Measurements from ENCODE around the gene KLHL4.
"Not testable (repeated sequence)": the region's sequence is repeated elsewhere in the genome, so short reads cannot be mapped to it uniquely, and the experiment has no call there.

Gene KLHL4

DNA sequence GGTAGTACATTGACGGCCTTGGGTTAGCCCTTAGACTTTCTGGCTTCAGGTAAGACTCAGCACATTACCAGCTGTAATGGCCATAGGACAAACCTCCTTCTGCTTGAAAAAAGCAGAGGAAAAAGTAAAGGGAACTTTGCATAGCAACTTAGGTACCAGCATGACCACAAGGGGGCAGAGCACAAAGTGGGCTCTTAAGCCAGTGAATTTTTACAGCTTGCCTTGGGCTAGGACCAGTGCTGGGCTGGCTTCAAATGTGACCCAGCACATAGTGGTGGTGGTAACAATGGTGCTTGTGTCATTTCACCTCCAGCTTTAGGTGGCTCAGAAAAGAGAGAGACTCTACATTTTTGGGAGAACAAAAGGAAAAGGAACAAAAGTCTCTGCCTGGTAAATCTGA, 66.1 kb downstream of the KLHL4 start:
- H3K36me3 ChIP-seq (ENCODE audit: insufficient read depth, insufficient read length, low read length): no peaks in the 10 kb centered on the region
- H3K9ac ChIP-seq (ENCODE audit: insufficient read length, low read depth): no peak overlapping the region
- peak; percentile 46 for DNase-seq (ENCODE audit: low read depth, low spot score)
- no peak for TF ChIP-seq SUZ12 (IDR thresholded peaks at IDR 0.05; ENCODE audit: extremely low read depth, insufficient read depth, insufficient read length)
- no peak for TF ChIP-seq YY1 (IDR thresholded peaks at IDR 0.05; ENCODE audit: insufficient read depth, insufficient read length)
- TF ChIP-seq ZNF274 (IDR thresholded peaks at IDR 0.05; ENCODE audit: low read depth, low read length): no peak
- H3K9me3 ChIP-seq (ENCODE audit: insufficient read depth, low read length): no peaks in the 10 kb centered on the region
- H3K27me3 ChIP-seq (ENCODE audit: insufficient read depth, insufficient read length): no peaks in the 10 kb centered on the region
- H3K4me1 ChIP-seq (ENCODE audit: insufficient read depth, insufficient read length): no peaks in the 10 kb centered on the region
- H3K4me3 ChIP-seq (ENCODE audit: insufficient read length, low read depth): no peak overlapping the region

DNA sequence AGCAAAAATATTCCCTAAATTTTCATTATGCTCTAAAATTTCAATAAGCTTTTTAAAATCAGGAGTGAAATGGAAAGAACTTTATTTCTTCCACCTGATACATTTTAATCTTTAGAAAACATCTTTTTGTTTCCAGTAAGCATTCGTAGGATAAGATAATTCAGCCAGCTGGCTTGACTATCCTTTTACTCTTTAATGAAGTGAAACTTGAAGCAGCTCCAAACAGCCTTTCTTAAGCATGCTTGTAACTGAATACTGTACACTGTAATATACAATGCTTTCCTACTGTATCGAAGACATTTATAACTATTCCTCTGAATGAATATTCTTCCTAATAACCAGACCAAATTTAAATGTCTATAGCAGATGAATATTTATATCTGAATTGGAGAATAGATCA, 98.8 kb downstream of the KLHL4 start:
- no peak for DNase-seq (ENCODE audit: low read depth, low spot score)
- Histone ChIP-seq H3K9me3 (ENCODE audit: insufficient read depth, low read length) (no peaks in the 10 kb centered on the region), H3K9ac (ENCODE audit: insufficient read length, low read depth) (no peak overlapping the region), H3K27me3 (ENCODE audit: insufficient read depth, insufficient read length) (no peaks in the 10 kb centered on the region), H3K4me1 (ENCODE audit: insufficient read depth, insufficient read length) (no peaks in the 10 kb centered on the region), H3K36me3 (ENCODE audit: insufficient read depth, insufficient read length, low read length) (peaks cover 4% of the 10 kb centered on the region), H3K4me3 (ENCODE audit: insufficient read length, low read depth) (no peak overlapping the region)
- TF ChIP-seq YY1 (IDR thresholded peaks at IDR 0.05; ENCODE audit: insufficient read depth, insufficient read length) (no peak), SUZ12 (IDR thresholded peaks at IDR 0.05; ENCODE audit: extremely low read depth, insufficient read depth, insufficient read length) (no peak), ZNF274 (IDR thresholded peaks at IDR 0.05; ENCODE audit: low read depth, low read length) (no peak)

DNA sequence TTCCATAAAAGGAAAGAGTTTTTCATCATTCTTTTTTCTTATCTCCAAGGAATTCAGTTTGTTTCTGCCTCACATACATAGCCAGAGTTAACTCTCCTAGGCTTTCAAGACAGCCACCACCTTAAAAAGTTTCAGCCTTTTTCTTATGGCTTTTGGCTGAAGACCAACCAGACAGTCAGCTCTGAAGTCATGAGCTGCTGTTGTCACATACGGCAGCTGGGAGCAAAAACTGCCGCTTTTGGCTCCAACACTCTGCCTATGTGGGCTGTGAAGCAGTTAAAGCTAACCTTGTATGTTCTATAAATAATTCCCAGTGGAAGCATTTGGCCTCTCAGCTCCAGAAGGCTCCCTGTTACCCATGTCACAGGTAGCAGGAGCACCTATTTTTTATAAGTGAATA, 104.1 kb downstream of the KLHL4 start:
- TF ChIP-seq YY1 (IDR thresholded peaks at IDR 0.05; ENCODE audit: insufficient read depth, insufficient read length): no peak
- TF ChIP-seq SUZ12 (IDR thresholded peaks at IDR 0.05; ENCODE audit: extremely low read depth, insufficient read depth, insufficient read length): no peak
- TF ChIP-seq ZNF274 (IDR thresholded peaks at IDR 0.05; ENCODE audit: low read depth, low read length): no peak
- Histone ChIP-seq H3K36me3 (ENCODE audit: insufficient read depth, insufficient read length, low read length) (no peaks in the 10 kb centered on the region), H3K9ac (ENCODE audit: insufficient read length, low read depth) (no peak overlapping the region), H3K4me3 (ENCODE audit: insufficient read length, low read depth) (no peak overlapping the region), H3K27me3 (ENCODE audit: insufficient read depth, insufficient read length) (no peaks in the 10 kb centered on the region), H3K9me3 (ENCODE audit: insufficient read depth, low read length) (no peaks in the 10 kb centered on the region), H3K4me1 (ENCODE audit: insufficient read depth, insufficient read length) (no peaks in the 10 kb centered on the region)
- DNase-seq (ENCODE audit: low read depth, low spot score): no peak

DNA sequence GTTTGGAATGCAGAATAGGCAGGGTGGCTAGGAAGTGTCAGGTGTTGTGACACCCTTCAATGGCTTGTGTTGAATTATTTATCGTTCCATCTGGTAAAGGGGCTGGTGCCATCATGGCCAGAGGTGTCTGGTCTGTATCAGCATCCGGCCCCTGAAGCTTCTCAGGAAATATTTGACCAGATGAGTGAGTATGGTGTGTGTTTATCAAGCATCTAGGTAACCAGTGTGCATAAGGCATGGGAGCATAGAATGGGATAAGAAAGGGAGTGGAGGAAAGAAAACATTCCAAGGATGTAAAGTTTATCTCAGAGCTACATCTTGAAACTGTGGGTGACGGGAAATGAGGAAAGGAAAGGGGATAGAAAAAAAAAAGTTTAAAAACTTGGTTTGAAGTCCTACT, 109.4 kb downstream of the KLHL4 start:
- Histone ChIP-seq H3K27me3 (ENCODE audit: insufficient read depth, insufficient read length) (no peaks in the 10 kb centered on the region), H3K36me3 (ENCODE audit: insufficient read depth, insufficient read length, low read length) (no peaks in the 10 kb centered on the region), H3K9ac (ENCODE audit: insufficient read length, low read depth) (no peak overlapping the region), H3K4me1 (ENCODE audit: insufficient read depth, insufficient read length) (no peaks in the 10 kb centered on the region), H3K4me3 (ENCODE audit: insufficient read length, low read depth) (no peak overlapping the region), H3K9me3 (ENCODE audit: insufficient read depth, low read length) (no peaks in the 10 kb centered on the region)
- DNase-seq (ENCODE audit: low read depth, low spot score): no peak
- no peak for TF ChIP-seq YY1 (IDR thresholded peaks at IDR 0.05; ENCODE audit: insufficient read depth, insufficient read length)
- no peak for TF ChIP-seq ZNF274 (IDR thresholded peaks at IDR 0.05; ENCODE audit: low read depth, low read length)
- no peak for TF ChIP-seq SUZ12 (IDR thresholded peaks at IDR 0.05; ENCODE audit: extremely low read depth, insufficient read depth, insufficient read length)

DNA sequence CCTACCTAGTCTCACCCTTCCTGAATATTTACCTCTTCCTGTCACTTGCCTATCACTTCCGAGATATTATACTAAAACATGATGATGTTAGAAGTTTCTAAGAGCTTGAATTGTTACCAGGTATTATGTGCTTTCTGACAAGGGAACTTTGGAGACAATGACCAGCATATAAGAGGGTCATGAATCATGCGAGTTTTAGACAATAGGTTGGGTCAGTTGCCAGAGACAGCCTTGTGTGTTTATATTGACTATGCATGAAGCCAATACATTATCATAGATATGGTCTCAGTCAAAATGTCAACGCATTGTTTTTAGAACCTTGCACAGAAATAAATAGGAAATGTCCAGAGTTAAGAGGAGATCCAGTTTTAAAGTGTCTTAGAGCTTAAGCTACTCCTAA, 116.8 kb downstream of the KLHL4 start:
- no peak for DNase-seq (ENCODE audit: low read depth, low spot score)
- TF ChIP-seq SUZ12 (IDR thresholded peaks at IDR 0.05; ENCODE audit: extremely low read depth, insufficient read depth, insufficient read length) (no peak), YY1 (IDR thresholded peaks at IDR 0.05; ENCODE audit: insufficient read depth, insufficient read length) (no peak), ZNF274 (IDR thresholded peaks at IDR 0.05; ENCODE audit: low read depth, low read length) (no peak)
- H3K4me3 ChIP-seq (ENCODE audit: insufficient read length, low read depth): no peak overlapping the region
- no peaks in the 10 kb centered on the region for H3K9me3 ChIP-seq (ENCODE audit: insufficient read depth, low read length)
- H3K9ac ChIP-seq (ENCODE audit: insufficient read length, low read depth): no peak overlapping the region
- no peaks in the 10 kb centered on the region for H3K4me1 ChIP-seq (ENCODE audit: insufficient read depth, insufficient read length)
- H3K27me3 ChIP-seq (ENCODE audit: insufficient read depth, insufficient read length): no peaks in the 10 kb centered on the region
- H3K36me3 ChIP-seq (ENCODE audit: insufficient read depth, insufficient read length, low read length): no peaks in the 10 kb centered on the region

DNA sequence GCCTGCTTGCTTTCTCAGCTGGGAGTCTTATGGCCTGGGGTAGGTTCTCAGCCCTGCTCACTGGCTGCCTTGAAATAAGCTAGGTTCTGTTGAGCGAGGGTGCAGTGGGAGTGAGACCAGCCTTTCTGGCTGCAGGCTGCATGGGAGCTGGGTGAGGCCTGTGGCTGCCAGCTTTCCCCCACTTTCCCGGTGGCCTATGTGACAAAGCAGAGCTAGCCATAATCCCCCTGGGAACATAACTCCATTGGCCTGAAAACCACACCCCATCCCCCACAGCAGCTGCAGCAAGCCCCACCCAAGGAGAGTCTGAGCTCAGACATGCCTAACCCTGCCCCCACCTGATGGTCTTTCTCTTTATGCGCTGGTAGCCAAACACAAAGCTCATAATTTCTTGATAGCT, 118.9 kb downstream of the KLHL4 start:
- Histone ChIP-seq H3K4me3 (ENCODE audit: insufficient read length, low read depth) (no peak overlapping the region), H3K36me3 (ENCODE audit: insufficient read depth, insufficient read length, low read length) (no peaks in the 10 kb centered on the region), H3K9ac (ENCODE audit: insufficient read length, low read depth) (no peak overlapping the region), H3K4me1 (ENCODE audit: insufficient read depth, insufficient read length) (no peaks in the 10 kb centered on the region), H3K27me3 (ENCODE audit: insufficient read depth, insufficient read length) (no peaks in the 10 kb centered on the region), H3K9me3 (ENCODE audit: insufficient read depth, low read length) (no peaks in the 10 kb centered on the region)
- TF ChIP-seq YY1 (IDR thresholded peaks at IDR 0.05; ENCODE audit: insufficient read depth, insufficient read length) (no peak), SUZ12 (IDR thresholded peaks at IDR 0.05; ENCODE audit: extremely low read depth, insufficient read depth, insufficient read length) (no peak), ZNF274 (IDR thresholded peaks at IDR 0.05; ENCODE audit: low read depth, low read length) (no peak)
- DNase-seq (ENCODE audit: low read depth, low spot score): no peak

DNA sequence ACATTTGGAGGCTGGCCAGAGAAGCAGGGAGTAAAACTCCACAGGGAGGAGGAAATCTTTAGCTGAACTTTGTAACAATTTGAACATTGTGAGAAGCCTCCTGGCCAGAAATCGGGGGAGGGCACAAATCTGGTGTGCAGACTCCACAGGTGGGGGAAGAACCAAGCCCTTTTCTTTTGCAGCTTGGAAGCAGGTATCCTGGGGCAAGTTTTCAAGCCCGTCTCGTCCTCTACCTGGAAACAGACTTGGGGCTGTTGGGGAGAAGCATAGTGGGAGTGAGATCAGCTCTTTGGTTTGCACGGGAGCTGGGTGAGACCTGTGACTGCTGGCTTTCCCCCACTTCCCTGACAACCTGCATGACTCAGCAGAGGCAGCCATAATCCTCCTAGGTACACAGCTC, 123.8 kb downstream of the KLHL4 start:
- not testable (repeated sequence) for DNase-seq (ENCODE audit: low read depth, low spot score); H3K9me3 ChIP-seq (ENCODE audit: insufficient read depth, low read length); H3K36me3 ChIP-seq (ENCODE audit: insufficient read depth, insufficient read length, low read length); H3K4me3 ChIP-seq (ENCODE audit: insufficient read length, low read depth); H3K9ac ChIP-seq (ENCODE audit: insufficient read length, low read depth); H3K27me3 ChIP-seq (ENCODE audit: insufficient read depth, insufficient read length); H3K4me1 ChIP-seq (ENCODE audit: insufficient read depth, insufficient read length)

DNA sequence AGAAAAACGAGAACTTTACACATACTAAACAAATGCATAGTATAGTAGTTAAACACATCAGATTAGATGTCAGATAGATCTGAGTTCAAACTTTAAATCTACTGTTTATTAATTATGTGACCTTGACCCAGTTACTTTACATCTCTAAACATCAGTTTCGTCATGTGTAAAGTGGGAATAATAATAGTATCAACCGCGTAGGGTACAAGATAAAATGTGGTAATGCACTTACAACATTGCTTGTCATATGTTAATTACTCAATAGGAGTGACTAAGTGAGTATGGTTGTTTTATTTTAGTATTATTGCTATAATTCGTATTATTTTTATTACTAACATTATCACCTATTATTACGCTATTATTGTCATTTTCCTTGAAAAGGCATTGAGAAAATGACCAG, 144.2 kb downstream of the KLHL4 start:
- Histone ChIP-seq H3K4me1 (ENCODE audit: insufficient read depth, insufficient read length) (no peaks in the 10 kb centered on the region), H3K9me3 (ENCODE audit: insufficient read depth, low read length) (no peaks in the 10 kb centered on the region), H3K27me3 (ENCODE audit: insufficient read depth, insufficient read length) (no peaks in the 10 kb centered on the region), H3K36me3 (ENCODE audit: insufficient read depth, insufficient read length, low read length) (no peaks in the 10 kb centered on the region), H3K9ac (ENCODE audit: insufficient read length, low read depth) (no peak overlapping the region), H3K4me3 (ENCODE audit: insufficient read length, low read depth) (no peak overlapping the region)
- no peak for DNase-seq (ENCODE audit: low read depth, low spot score)
- no peak for TF ChIP-seq YY1 (IDR thresholded peaks at IDR 0.05; ENCODE audit: insufficient read depth, insufficient read length)
- TF ChIP-seq ZNF274 (IDR thresholded peaks at IDR 0.05; ENCODE audit: low read depth, low read length): no peak
- no peak for TF ChIP-seq SUZ12 (IDR thresholded peaks at IDR 0.05; ENCODE audit: extremely low read depth, insufficient read depth, insufficient read length)

All from NT2/D1 (cell line).